HEK293 (cell line): ENCODE results near the gene LARP6.

Source experiments
- PATZ1 ChIP-seq: fragments of 450-650 bp; formaldehyde crosslinking; IDR thresholded peaks from 2 replicates; pipeline ENCODE4 v1.5.1; 2016; ENCODE audit warnings: missing biosample characterization, missing genetic modification characterization
- SP7 ChIP-seq: fragments of 450-650 bp; formaldehyde crosslinking; IDR thresholded peaks from 2 replicates; pipeline ENCODE4 v1.5.1; 2016; ENCODE audit warnings: missing biosample characterization, missing genetic modification characterization
- ZBTB26 ChIP-seq: fragments of 450-650 bp; formaldehyde crosslinking; optimal IDR thresholded peaks from 2 replicates; pipeline ENCODE3; 2016; ENCODE audit warnings: missing biosample characterization, mild to moderate bottlenecking, missing genetic modification characterization
- ZNF132 ChIP-seq: fragments of 450-650 bp; formaldehyde crosslinking; IDR thresholded peaks from 2 replicates; pipeline ENCODE4 v1.5.1; 2017; ENCODE audit warnings: missing biosample characterization, missing genetic modification characterization, borderline replicate concordance
- ZNF311 ChIP-seq: fragments of 450-650 bp; formaldehyde crosslinking; IDR thresholded peaks from 2 replicates; pipeline ENCODE4 v1.5.1; 2017; ENCODE audit warnings: missing biosample characterization, missing genetic modification characterization, borderline replicate concordance
- ZSCAN18 ChIP-seq: fragments of 450-650 bp; formaldehyde crosslinking; IDR thresholded peaks from 2 replicates; pipeline ENCODE4 v1.5.1; 2016; ENCODE audit warnings: missing biosample characterization, missing genetic modification characterization
- ZXDB ChIP-seq: fragments of 450-650 bp; formaldehyde crosslinking; IDR thresholded peaks from 2 replicates; pipeline ENCODE4 v1.5.1; 2016; ENCODE audit warnings: missing biosample characterization, missing genetic modification characterization
- TF ChIP-seq, protein P1 (sequence below): fragments of 450-650 bp; formaldehyde crosslinking; IDR thresholded peaks from 2 replicates; pipeline ENCODE4 v1.5.1; 2016; ENCODE audit warnings: missing biosample characterization, missing genetic modification characterization
- TF ChIP-seq, protein P2 (sequence below): fragments of 450-650 bp; formaldehyde crosslinking; IDR thresholded peaks from 2 replicates; pipeline ENCODE4 v1.5.1; 2016; ENCODE audit warnings: missing biosample characterization, missing genetic modification characterization

- no peak for TF ChIP-seq ZSCAN18
- TF ChIP-seq, protein P1, sequence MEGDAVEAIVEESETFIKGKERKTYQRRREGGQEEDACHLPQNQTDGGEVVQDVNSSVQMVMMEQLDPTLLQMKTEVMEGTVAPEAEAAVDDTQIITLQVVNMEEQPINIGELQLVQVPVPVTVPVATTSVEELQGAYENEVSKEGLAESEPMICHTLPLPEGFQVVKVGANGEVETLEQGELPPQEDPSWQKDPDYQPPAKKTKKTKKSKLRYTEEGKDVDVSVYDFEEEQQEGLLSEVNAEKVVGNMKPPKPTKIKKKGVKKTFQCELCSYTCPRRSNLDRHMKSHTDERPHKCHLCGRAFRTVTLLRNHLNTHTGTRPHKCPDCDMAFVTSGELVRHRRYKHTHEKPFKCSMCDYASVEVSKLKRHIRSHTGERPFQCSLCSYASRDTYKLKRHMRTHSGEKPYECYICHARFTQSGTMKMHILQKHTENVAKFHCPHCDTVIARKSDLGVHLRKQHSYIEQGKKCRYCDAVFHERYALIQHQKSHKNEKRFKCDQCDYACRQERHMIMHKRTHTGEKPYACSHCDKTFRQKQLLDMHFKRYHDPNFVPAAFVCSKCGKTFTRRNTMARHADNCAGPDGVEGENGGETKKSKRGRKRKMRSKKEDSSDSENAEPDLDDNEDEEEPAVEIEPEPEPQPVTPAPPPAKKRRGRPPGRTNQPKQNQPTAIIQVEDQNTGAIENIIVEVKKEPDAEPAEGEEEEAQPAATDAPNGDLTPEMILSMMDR (tag by site-specific recombination) = no peak
- no peak for TF ChIP-seq ZNF311
- TF ChIP-seq, protein P2, sequence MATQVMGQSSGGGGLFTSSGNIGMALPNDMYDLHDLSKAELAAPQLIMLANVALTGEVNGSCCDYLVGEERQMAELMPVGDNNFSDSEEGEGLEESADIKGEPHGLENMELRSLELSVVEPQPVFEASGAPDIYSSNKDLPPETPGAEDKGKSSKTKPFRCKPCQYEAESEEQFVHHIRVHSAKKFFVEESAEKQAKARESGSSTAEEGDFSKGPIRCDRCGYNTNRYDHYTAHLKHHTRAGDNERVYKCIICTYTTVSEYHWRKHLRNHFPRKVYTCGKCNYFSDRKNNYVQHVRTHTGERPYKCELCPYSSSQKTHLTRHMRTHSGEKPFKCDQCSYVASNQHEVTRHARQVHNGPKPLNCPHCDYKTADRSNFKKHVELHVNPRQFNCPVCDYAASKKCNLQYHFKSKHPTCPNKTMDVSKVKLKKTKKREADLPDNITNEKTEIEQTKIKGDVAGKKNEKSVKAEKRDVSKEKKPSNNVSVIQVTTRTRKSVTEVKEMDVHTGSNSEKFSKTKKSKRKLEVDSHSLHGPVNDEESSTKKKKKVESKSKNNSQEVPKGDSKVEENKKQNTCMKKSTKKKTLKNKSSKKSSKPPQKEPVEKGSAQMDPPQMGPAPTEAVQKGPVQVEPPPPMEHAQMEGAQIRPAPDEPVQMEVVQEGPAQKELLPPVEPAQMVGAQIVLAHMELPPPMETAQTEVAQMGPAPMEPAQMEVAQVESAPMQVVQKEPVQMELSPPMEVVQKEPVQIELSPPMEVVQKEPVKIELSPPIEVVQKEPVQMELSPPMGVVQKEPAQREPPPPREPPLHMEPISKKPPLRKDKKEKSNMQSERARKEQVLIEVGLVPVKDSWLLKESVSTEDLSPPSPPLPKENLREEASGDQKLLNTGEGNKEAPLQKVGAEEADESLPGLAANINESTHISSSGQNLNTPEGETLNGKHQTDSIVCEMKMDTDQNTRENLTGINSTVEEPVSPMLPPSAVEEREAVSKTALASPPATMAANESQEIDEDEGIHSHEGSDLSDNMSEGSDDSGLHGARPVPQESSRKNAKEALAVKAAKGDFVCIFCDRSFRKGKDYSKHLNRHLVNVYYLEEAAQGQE (tag by site-specific recombination) = no peak
- no peak for TF ChIP-seq ZXDB (tag by site-specific recombination)
- no peak for TF ChIP-seq ZNF132 (tag by site-specific recombination)
- no peak for TF ChIP-seq PATZ1 (tag by site-specific recombination)
- no peak for TF ChIP-seq SP7 (tag by site-specific recombination)
- no peak for TF ChIP-seq ZBTB26
Measured at GRCh38 chr15:70806992-70807712, 46.8 kb downstream of the LARP6 start.
